HG03135 (cell line): ENCODE data around the gene ZNF831.

ENCODE experiments used
- ATAC-seq: cut with Tn5 transposase; IDR thresholded peaks from one replicate; pipeline ENCODE4 v1.9.1; 2021; ENCODE audit warnings: mild to moderate bottlenecking, moderate library complexity; ENCODE audit not compliant: unreplicated experiment

The ZNF831 gene

GRCh38 chr20:59139998-59140397 is 23.6 kb upstream of the ZNF831 start:
- ATAC-seq = no peak

- no peak for ATAC-seq
Measured at GRCh38 chr20:59141818-59142581, 21.6 kb upstream of the ZNF831 start.

GRCh38 chr20:59143326-59143725 is 20.3 kb upstream of the ZNF831 start:
- no peak for ATAC-seq

- ATAC-seq = no peak
Measured at GRCh38 chr20:59144179-59144830, 19.3 kb upstream of the ZNF831 start.

- no peak for ATAC-seq
Measured at GRCh38 chr20:59144831-59145196, 18.8 kb upstream of the ZNF831 start.

GRCh38 chr20:59145247-59145923 is 18.2 kb upstream of the ZNF831 start:
- ATAC-seq = no peak

GRCh38 chr20:59145924-59146779 is 17.5 kb upstream of the ZNF831 start:
- ATAC-seq = no peak

- no peak for ATAC-seq
Measured at GRCh38 chr20:59146780-59147565, 16.6 kb upstream of the ZNF831 start.

- ATAC-seq = no peak
Measured at GRCh38 chr20:59147586-59147985, 16.0 kb upstream of the ZNF831 start.

GRCh38 chr20:59148701-59149493 is 14.7 kb upstream of the ZNF831 start:
- no peak for ATAC-seq

- ATAC-seq = peak; percentile 52
Measured at GRCh38 chr20:59149678-59150504, 13.7 kb upstream of the ZNF831 start.

- no peak for ATAC-seq
Measured at GRCh38 chr20:59150821-59151251, 12.8 kb upstream of the ZNF831 start.

GRCh38 chr20:59151391-59151790 is 12.2 kb upstream of the ZNF831 start:
- ATAC-seq = no peak

GRCh38 chr20:59151820-59152219 is 11.8 kb upstream of the ZNF831 start:
- ATAC-seq = no peak

- no peak for ATAC-seq
Measured at GRCh38 chr20:59152559-59153354, 10.9 kb upstream of the ZNF831 start.

- no peak for ATAC-seq
Measured at GRCh38 chr20:59153355-59153681, 10.3 kb upstream of the ZNF831 start.

- no peak for ATAC-seq
Measured at GRCh38 chr20:59153832-59154231, 9.8 kb upstream of the ZNF831 start.
